ENCODE data around the gene SPDEF. TPM values are rescaled to one million over a fixed set of nuclear protein-coding genes. Genes with fewer than 3 reads are reported as not detected.
A peak's percentile ranks its signal among the peaks of the same experiment; 100 is the strongest.

The SPDEF gene
- total and polyA plus RNA-seq, 2 of the 13 experiments (the other 11 are each of a cell fraction or from before 2014, with no cell fraction given), result not detected

DNA sequence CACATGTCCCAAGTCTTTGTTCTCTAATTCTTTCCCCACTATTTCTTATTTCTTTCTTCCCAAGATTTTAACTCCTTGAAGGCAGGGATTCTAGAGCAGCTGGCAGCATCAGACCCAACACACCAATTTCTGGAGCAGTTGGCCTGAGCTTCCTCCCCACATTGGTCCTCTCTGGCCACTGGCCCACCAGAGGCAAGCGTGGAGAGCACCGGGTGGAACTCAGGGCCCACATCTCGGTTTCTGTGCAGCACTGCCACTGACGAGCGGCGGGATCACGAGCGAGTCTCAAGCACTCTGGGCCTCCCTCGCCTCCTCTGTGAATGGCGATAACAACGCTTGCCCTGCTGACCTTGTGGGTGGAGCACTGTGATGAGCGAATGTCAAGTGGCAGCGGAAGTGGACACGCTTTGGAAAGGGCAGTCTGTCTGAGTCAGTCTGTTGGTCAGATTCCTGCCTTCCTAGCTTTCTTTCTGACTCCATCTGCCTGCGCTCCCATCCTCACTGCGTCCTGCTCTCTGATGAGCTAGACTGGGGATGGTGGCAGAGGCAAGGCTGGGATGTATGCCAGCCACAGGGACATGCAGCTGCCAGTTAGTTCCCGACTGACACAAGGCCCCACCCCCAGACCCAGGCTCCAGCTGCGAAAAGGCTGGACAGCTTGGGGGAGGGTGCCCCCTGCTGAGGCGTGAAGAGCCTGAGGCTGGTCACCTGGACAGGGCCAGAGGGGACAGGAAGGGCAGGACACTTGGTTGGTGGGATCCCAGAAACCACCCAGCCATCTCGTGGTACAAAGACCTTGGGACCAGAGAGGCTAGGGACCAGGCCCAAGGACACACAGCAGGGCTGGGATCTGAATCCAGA is 4.5 kb upstream of the SPDEF start (continued):
- no peak for TF ChIP-seq ZNF770 (CRISPR knock-in tag; IDR thresholded peaks at IDR 0.05)
- TF ChIP-seq GLI4 (CRISPR knock-in tag; IDR thresholded peaks at IDR 0.05; ENCODE audit: borderline replicate concordance), result no peak
- TF ChIP-seq SMAD1 (CRISPR knock-in tag; IDR thresholded peaks at IDR 0.05; ENCODE audit: borderline replicate concordance, low read depth), result no peak
- no peak for TF ChIP-seq ZBTB42 (CRISPR knock-in tag; IDR thresholded peaks at IDR 0.05)
- TF ChIP-seq, protein P1, sequence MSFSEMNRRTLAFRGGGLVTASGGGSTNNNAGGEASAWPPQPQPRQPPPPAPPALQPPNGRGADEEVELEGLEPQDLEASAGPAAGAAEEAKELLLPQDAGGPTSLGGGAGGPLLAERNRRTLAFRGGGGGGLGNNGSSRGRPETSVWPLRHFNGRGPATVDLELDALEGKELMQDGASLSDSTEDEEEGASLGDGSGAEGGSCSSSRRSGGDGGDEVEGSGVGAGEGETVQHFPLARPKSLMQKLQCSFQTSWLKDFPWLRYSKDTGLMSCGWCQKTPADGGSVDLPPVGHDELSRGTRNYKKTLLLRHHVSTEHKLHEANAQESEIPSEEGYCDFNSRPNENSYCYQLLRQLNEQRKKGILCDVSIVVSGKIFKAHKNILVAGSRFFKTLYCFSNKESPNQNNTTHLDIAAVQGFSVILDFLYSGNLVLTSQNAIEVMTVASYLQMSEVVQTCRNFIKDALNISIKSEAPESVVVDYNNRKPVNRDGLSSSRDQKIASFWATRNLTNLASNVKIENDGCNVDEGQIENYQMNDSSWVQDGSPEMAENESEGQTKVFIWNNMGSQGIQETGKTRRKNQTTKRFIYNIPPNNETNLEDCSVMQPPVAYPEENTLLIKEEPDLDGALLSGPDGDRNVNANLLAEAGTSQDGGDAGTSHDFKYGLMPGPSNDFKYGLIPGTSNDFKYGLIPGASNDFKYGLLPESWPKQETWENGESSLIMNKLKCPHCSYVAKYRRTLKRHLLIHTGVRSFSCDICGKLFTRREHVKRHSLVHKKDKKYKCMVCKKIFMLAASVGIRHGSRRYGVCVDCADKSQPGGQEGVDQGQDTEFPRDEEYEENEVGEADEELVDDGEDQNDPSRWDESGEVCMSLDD (CRISPR knock-in tag; IDR thresholded peaks at IDR 0.05; ENCODE audit: borderline replicate concordance), result no peak
- no peak for TF ChIP-seq ZNF460 (CRISPR knock-in tag; IDR thresholded peaks at IDR 0.05; ENCODE audit: borderline replicate concordance)
- no peak for TF ChIP-seq ZNF773 (CRISPR knock-in tag; IDR thresholded peaks at IDR 0.05; ENCODE audit: borderline replicate concordance)
- TF ChIP-seq NR2C2 (CRISPR knock-in tag; IDR thresholded peaks at IDR 0.05; ENCODE audit: borderline replicate concordance), result peak; percentile 73
- TF ChIP-seq ZSCAN25 (CRISPR knock-in tag; IDR thresholded peaks at IDR 0.05), result 0 out of 2 replicates have a peak, but pooled peaks have one; percentile 24
- no peak for TF ChIP-seq ZBTB34 (CRISPR knock-in tag; IDR thresholded peaks at IDR 0.05)
- no peak for TF ChIP-seq ZNF264 (CRISPR knock-in tag; IDR thresholded peaks at IDR 0.05)
- TF ChIP-seq TEAD2 (CRISPR knock-in tag; IDR thresholded peaks at IDR 0.05), result no peak
- peak; percentile 42; the same call in 1 of the 2 replicates for TF ChIP-seq UBTF (CRISPR knock-in tag; IDR thresholded peaks at IDR 0.05)
- TF ChIP-seq, protein P2, sequence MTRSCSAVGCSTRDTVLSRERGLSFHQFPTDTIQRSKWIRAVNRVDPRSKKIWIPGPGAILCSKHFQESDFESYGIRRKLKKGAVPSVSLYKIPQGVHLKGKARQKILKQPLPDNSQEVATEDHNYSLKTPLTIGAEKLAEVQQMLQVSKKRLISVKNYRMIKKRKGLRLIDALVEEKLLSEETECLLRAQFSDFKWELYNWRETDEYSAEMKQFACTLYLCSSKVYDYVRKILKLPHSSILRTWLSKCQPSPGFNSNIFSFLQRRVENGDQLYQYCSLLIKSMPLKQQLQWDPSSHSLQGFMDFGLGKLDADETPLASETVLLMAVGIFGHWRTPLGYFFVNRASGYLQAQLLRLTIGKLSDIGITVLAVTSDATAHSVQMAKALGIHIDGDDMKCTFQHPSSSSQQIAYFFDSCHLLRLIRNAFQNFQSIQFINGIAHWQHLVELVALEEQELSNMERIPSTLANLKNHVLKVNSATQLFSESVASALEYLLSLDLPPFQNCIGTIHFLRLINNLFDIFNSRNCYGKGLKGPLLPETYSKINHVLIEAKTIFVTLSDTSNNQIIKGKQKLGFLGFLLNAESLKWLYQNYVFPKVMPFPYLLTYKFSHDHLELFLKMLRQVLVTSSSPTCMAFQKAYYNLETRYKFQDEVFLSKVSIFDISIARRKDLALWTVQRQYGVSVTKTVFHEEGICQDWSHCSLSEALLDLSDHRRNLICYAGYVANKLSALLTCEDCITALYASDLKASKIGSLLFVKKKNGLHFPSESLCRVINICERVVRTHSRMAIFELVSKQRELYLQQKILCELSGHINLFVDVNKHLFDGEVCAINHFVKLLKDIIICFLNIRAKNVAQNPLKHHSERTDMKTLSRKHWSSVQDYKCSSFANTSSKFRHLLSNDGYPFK (CRISPR knock-in tag; IDR thresholded peaks at IDR 0.05; ENCODE audit: borderline replicate concordance), result peak; percentile 48; the same call in 1 of the 2 replicates
- TF ChIP-seq ZNF83 (CRISPR knock-in tag; IDR thresholded peaks at IDR 0.05; ENCODE audit: borderline replicate concordance), result peak; percentile 34; the same call in 1 of the 2 replicates
- TF ChIP-seq EHMT2 (IDR thresholded peaks at IDR 0.05; ENCODE audit: borderline replicate concordance, low read depth, low read length), result no peak

All from HepG2 (cell line).